ENCODE results near the gene FNIP2. TPM values are rescaled to one million over a fixed set of nuclear protein-coding genes. Genes with fewer than 3 reads are reported as not detected.

Gene FNIP2
- total and polyA plus RNA-seq, 8 donors: 4.8 to 109 (median 28.9) TPM

DNA sequence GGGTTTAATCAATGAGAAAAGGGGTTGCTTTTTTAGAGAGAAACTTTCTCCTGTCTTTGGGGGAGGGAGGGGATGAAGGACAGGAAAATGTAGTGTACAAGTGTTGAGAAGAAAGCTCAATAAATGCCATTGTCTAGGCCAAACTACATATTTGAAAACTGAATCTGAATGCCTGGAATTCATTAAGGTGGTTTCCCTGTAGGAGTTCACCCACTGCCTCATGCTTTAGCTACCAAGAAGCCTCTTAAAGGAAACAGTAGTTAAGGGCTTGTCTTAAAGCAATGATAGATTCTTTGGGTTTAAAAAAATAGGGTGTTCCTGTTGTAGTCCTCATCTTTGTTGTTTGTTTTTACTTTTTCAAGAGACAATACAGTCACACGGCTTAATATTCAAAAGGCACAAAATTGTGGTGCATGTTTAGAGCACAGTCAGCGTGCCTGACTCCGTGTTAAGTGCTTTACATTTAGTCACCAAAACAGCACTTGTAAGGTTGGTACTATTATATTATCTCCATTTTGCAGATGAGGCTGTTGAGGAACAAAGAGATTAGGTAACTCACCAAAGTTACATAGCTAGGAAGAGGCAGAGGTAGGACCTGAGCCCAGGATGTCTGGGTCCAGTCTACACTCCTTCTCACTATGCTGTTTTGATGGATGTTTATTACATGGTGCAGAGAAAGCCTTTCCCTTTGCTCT is 46.0 kb downstream of the FNIP2 start:
- WGBS, 5 donors: 78 to 86% (median 82%) methylated on average over 3 of the region's 3 CpGs
- Histone ChIP-seq H3K4me3 (no peak overlapping the region), H3K27ac (peak overlapping the region; percentile 18 to 59 (median 36)), H3K27me3 (no peaks in the 10 kb centered on the region), H3K4me1 (peaks cover 63 to 82% (median 75%) of the 10 kb centered on the region in 4 donors), H3K36me3 (no peaks in the 10 kb centered on the region), H3K9me3 (no peaks in the 10 kb centered on the region)
- no peak for TF ChIP-seq EP300 (IDR thresholded peaks at IDR 0.05)
- TF ChIP-seq POLR2AphosphoS5 (IDR thresholded peaks at IDR 0.05): no peak
- TF ChIP-seq POLR2A (IDR thresholded peaks at IDR 0.05): no peak
- TF ChIP-seq, protein P1, sequence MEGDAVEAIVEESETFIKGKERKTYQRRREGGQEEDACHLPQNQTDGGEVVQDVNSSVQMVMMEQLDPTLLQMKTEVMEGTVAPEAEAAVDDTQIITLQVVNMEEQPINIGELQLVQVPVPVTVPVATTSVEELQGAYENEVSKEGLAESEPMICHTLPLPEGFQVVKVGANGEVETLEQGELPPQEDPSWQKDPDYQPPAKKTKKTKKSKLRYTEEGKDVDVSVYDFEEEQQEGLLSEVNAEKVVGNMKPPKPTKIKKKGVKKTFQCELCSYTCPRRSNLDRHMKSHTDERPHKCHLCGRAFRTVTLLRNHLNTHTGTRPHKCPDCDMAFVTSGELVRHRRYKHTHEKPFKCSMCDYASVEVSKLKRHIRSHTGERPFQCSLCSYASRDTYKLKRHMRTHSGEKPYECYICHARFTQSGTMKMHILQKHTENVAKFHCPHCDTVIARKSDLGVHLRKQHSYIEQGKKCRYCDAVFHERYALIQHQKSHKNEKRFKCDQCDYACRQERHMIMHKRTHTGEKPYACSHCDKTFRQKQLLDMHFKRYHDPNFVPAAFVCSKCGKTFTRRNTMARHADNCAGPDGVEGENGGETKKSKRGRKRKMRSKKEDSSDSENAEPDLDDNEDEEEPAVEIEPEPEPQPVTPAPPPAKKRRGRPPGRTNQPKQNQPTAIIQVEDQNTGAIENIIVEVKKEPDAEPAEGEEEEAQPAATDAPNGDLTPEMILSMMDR (IDR thresholded peaks at IDR 0.05): no peak
- DNase-seq: no peak
- intact Hi-C loops (cut with DNase I; ENCODE audit: low total_unique reads): no loop called here

DNA sequence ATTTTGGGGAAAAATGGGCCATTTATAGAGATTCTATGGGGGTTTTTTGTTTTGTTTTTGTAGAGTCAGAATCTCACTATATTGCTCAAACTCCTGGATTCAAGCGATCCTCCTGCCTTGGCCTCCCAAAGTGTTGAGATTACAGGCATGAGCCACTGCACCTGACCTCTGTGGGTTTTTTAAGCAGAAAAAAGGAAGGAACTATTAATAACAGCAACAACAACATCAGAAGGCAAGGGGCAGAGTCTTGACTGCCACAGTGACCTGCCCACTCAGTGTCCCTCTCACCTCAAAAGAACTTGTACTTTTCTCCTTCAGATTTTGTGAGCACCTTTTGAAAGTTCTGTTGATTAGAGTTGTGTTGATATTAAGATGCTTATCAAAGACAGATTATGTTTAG is 48.1 kb downstream of the FNIP2 start:
- 72 to 85% (median 77%) methylated on average over 1 of the region's 1 CpG for WGBS, 5 donors
- Histone ChIP-seq H3K27me3 (no peaks in the 10 kb centered on the region), H3K9me3 (no peaks in the 10 kb centered on the region), H3K27ac (peak overlapping the region in 2 of 5 donors; percentile 70 to 82), H3K4me3 (no peak overlapping the region), H3K4me1 (peaks cover 57 to 82% (median 70%) of the 10 kb centered on the region in 4 donors), H3K36me3 (no peaks in the 10 kb centered on the region)
- intact Hi-C loops (cut with DNase I; ENCODE audit: low total_unique reads): no loop called here
- DNase-seq: no peak
- TF ChIP-seq POLR2A (IDR thresholded peaks at IDR 0.05) (no peak), POLR2AphosphoS5 (IDR thresholded peaks at IDR 0.05) (no peak), EP300 (IDR thresholded peaks at IDR 0.05) (no peak)
- TF ChIP-seq, protein P1 (IDR thresholded peaks at IDR 0.05): no peak

DNA sequence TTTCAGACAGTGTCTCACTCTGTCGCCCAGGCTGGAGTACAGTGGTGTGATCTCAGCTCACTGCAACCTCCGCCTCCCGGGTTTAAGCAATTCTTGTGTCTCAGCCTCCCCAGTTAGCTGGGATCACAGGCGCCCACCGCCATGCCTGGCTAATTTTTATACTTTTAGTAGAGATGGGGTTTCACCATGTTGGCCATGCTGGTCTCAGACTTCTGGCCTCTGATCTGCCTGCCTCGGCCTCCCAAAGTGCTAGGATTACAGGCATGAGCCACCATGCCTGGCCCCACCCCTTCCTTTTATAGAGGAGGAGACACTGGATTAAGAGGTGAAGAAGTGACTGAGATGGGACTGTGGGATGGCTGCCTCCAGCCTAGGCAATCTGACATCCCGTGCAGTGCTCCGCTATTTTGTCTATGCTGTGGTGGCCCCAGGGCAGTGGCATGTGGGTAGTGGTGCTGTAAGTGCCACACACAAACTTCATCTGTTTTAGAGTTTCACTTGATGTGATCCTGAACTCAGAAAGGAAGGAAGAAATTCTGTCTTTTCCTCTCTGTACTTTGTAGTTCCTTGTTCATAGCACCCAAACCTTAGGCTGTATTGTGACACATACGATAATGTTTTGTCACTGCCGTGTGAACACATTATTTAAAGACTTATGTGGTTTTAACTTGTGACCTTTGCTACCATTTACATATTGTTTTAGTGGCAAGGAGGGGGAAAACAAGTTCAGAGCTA is 48.9 kb downstream of the FNIP2 start:
- Histone ChIP-seq H3K36me3 (no peaks in the 10 kb centered on the region), H3K9me3 (no peaks in the 10 kb centered on the region), H3K27ac (peak overlapping the region; percentile 22 to 90 (median 70)), H3K27me3 (no peaks in the 10 kb centered on the region), H3K4me3 (no peak overlapping the region), H3K4me1 (peaks cover 51 to 83% (median 68%) of the 10 kb centered on the region in 4 donors)
- peak in 1 of 2 donors; percentile 63 for DNase-seq
- WGBS, 5 donors: 72 to 80% (median 78%) methylated on average over 10 of the region's 10 CpGs
- TF ChIP-seq EP300 (IDR thresholded peaks at IDR 0.05): no peak
- intact Hi-C loops (cut with DNase I; ENCODE audit: low total_unique reads): no loop called here

DNA sequence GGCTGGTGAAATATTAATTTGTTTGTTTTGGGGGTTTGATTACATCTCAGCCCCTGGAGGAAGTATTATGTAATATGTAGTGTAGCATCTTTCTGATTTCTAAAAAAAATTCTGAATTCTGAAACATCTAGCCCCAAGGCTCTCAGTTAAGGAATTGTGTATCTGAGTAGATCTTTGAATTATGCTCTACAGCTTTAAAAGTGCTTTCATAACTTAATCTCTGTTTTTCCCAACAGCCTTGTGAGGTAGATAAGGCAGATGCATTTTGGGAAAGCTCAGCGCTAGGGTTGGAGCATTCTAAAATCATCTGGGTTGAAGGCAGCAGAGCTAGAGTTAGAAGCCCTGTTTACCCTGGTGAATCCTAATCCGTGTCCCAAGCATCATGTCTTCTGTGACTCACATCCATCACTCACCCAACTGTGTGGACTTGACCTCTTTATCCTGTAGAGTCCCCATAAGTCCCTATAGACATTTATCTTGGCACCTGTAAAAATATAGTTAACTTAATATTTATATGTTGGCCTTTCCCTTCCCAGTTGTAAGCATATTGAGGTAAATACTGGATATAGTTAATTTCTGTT is 49.8 kb downstream of the FNIP2 start:
- H3K4me3 ChIP-seq: no peak overlapping the region
- peak overlapping the region; percentile 52 to 82 (median 70) for H3K27ac ChIP-seq
- no peak for DNase-seq
- peaks cover 57 to 90% (median 71%) of the 10 kb centered on the region in 4 donors for H3K4me1 ChIP-seq
- TF ChIP-seq POLR2AphosphoS5 (IDR thresholded peaks at IDR 0.05): peak in 1 of 3 donors; percentile 36
- TF ChIP-seq, protein P1 (IDR thresholded peaks at IDR 0.05): no peak
- H3K9me3 ChIP-seq: no peaks in the 10 kb centered on the region
- intact Hi-C loops (cut with DNase I; ENCODE audit: low total_unique reads): no loop called here
- H3K27me3 ChIP-seq: no peaks in the 10 kb centered on the region
- H3K36me3 ChIP-seq: no peaks in the 10 kb centered on the region
- 39 to 57% (median 48%) methylated on average over 2 of the region's 2 CpGs for WGBS, 5 donors
